ENCODE results near the gene MXD4.
"Not testable (repeated sequence)": the region's sequence is repeated elsewhere in the genome, so short reads cannot be mapped to it uniquely, and the experiment has no call there.

Gene MXD4

DNA sequence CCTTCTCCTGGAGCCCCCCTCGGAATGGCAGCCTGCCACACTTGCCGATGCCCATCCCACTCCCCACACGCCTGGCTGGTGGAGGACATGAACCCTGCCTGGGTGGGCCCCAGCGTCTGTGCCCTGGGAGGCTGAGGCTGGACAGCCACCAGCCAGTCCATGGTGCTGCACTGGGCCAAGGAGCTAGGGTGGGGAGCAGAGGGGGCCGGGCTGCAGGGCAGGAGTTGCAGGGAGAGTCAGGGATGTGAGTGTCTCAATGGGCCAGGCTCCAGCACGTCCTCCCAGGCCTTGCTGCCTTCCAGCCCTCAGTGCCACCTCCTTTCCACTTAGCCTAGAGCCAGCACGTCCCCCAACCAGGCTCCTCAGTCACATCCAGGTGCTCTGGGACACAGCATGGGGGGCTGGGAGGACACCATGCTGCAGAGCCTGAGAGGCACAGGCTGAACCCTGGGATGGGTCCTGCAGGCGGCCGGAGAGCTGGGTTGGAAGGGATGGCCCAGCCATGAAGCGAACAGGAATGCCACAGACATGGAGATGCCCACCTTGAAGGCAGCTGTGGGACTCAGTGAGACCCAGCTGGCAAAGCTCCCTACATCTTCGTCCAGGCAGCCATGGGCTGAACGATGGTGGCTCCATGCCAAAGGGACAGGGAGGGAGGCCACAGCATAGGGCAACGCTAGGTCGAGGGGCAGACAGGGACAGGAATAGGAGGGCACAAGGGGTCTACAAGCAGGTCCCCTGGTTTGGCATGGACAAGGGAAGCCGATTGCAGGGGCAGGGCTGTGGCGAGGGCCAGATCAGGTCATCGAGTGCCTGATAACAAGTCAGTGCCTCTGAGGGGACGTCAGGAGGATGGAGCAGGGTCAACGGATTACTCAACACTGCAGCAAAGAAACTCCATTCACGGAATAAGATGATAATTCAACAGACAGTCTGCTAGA, 30.1 kb upstream of the MXD4 start:
- no peak for DNase-seq

DNA sequence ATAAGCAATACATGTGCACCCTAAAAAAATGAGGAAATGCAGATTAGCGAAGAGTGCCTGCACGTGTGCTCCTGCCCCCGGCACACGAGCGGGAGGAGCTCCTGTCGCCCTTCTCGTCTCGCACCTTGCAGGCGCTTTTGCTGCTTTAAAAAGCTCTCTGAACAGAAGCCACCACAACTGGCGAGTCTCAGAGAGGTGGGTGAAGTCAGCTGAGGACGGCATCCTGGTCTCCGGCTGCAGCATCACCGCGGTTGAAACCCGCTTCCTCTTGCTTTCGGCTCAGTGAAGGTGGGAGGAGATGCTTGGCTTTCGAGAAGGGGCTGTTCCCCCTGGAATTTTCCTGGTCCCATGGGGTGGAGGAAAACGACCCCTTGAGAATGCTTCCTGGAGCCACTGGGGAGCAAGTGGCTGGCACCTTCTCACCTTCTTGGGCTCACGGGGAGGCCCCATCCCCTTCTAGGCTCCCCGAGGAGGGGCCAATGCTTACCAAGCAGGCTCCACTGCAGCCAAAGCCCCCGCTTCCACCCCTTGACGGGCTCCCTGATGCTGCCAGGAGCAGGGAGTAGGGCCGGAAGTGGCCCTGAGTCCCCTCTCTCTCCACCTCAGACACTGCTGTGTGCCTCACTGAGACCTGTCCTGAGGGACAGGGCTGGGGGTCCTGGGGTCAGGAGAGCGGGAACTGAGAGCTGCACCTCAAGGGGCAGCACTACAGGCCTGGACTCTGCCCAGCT, 29.2 kb upstream of the MXD4 start:
- no peak for DNase-seq

DNA sequence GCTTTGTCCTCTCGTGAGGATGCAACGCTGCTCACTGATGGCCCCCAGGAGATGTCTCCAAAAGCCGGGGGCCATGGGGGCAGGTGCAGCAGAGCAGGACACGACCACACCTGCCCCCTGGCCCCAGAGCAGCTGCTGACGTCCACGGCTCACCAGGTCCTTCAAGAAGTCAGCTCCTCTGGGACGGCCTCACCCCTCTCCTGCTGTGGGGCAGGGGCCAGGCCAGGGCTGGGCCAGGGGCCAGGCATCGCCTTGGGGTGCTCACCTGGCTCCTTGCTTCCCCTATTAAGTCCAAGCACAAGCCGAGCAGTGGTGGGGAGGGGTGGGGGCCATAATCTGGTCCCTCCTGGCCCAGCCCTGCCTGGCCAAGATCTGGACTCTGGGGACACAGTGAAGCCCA, 28.6 kb upstream of the MXD4 start:
- DNase-seq: no peak

DNA sequence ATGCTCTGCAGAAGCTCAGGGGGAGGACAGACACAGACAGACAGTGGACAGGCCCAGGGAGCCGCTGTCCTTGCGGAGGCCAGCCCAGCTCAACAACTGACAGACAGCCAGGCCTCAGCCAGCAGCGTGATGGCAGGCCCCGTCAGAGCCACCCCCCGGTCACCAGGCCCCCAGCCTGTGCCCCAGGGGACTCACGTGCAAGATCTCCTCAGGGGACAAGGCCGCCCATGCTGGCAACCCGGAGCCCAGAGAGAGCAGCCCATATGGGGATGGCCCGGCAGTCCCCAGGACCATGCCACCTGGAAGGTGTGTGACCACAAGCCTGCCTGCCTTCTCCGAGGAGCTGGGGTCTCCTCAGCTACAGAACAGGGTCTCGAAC, 28.0 kb upstream of the MXD4 start:
- no peak for DNase-seq

DNA sequence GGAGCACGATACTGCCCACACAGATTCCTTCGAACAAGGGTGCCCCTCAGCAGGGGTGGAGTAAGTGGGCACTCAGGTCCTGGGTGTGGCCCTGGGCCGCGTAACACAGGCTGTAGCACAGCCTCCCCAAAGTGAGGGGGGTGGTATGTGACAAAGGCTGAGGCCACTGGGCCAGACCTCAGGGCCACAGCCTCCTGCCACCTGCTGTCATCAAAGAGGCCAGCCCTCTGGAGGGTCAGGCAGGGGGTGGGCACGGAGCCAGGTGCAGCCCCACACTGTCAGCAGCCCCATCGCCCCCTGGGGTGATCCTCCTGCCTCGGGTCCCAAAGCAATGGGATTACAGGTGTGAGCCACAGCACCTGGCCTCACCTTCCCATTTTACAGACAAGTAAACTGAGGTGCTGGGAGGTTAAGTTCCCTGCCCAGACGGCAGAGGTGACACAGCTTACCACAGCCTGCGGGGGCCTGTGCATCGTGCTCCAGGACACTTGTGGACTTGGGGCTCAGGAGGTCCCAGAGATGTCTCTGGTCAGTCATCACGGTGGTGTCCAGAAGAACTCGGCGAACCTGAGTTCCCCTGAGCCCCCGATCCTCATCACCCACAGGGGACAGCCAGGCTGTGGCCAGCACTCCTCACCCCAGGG, 27.5 kb upstream of the MXD4 start:
- no peak for DNase-seq

DNA sequence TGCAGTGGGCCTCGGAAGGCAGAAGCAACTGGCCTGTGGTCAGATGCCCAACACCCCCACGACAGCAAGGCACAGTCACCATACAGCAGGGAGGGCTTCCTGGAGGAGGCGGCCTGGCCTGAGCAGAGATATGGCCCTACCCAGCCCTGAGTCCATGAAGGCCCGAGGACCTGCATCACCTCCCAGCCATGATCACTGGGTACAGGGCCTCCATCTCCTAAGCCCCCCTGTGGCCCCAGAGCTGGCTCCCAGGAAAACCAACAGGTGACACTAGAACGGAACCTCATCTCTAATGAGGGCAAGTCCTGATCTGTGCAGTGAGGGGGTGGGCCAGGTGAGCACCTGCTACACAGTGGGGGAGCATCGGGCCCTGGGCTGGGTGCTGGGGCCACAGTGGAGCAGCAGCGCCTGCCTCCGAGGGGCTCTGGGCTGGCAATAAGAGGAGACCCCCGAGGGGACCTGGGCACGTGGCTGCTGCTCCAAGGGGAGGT, 26.2 kb upstream of the MXD4 start:
- no peak for DNase-seq

DNA sequence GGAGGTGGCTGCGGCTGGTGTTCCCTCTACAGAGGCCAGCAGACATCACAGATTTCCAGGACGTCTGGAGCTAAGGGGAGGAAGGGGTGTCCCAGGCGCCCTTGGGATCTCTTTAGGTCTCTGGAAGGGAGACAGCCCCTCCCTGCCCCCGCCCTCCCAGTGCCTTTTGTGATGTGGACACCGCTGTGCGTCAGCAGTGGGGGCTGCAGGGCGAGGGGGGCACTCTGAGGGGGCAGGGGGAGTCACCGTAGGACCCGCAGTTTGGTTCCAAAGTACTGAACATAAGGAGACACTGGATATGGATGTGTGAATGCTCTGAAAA, 25.6 kb upstream of the MXD4 start:
- DNase-seq: no peak

DNA sequence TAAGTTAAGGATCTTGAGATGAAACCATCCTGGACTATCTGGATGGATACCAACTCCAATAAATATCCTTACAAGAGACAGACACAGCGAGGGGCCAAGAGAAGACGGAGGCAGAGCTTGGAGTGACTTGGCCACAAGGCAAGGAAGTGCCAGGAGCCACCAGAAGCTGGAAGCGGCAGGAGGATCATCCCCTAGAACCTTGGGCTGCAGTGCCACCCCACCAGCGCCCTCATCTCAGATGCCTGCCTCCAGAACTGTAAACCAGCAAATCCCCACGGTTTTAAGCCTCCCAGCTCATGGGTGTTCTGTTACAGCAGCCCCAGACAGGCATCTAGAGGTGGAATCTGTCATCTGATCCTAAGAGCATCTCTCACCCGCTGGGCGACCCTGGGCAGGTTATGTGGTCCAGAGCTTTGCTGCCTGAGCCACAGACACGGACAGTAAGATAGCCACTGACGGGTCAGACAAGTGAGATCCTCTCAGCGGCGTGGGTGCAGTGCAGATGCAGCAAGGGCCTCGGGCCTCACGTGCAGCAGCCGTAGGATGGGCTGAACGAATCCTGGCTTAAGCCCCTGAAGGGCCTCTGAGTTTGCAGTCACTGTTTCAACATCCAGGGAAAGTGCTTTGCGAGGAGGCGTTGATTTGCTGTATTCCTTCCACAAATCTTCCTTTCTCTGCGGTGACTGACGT, 25.1 kb upstream of the MXD4 start:
- no peak for DNase-seq

DNA sequence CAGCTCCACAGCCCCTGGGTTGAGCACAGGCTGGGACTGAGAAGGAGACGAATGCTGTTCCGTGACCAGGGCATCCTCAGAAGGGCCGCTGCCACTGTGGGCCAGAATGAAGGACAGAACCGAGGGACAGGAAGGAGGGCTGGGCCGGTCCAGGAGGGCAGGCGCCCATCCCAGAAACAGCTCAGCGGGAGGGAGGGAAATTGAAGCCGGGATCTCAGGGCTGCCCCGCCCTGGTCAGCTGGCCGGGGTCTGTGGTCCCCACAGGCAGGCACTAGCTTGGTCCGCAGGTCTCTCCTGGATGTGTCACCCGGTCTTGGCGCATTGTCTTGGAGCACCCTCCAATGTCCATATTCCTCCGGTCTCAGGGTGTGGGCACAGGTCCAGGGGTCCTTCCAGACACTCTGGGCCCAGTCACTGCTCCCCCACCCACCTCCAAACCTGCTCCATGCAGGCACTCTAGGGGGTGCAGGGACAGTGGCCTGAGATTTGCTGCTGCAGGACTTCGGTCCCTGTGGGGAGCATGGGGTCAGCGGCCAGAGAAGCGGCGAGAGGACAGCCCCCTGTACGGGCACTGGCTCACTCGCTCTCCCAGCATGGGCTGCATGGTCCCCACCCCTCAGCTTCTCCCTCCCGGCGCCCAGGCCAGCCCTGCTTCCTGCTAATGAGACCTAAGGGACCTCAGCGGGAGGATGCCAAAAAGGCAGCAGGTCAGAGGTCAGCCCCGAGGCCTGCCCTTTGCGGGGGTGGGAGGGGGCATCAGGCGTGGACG, 23.9 kb upstream of the MXD4 start:
- DNase-seq: no peak

DNA sequence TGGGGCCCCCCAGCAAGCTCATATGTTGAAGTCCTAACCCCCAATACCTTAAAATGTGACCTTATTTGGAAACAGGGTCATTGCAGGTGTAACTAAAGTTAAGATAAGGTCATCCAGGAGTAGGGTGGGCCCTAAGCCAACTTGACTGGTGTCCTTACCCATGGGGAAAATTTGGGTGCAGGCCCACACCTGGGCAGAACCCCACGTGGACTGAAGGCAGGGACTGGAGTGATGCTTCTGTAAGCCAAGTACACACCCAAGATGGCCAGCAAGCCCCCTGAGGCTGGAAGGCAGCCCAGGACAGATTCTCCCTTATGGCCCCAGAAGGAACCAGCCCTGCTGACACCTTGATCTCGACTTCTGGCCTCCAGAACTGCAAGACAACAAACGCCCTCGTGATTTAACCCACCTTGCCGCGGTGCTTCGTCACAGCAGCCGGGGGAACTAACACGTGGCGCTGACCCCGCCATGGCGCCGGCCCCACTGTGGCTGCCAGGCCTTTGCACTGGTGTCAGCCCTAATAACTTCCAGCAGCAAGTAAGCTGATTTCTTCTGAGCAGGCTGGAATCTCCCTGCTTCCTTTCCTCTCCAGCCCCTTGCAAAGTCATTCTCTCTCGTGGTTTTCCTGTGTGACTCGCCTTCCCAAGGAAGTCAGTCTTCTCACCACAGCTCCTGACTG, 23.2 kb upstream of the MXD4 start:
- no peak for DNase-seq

DNA sequence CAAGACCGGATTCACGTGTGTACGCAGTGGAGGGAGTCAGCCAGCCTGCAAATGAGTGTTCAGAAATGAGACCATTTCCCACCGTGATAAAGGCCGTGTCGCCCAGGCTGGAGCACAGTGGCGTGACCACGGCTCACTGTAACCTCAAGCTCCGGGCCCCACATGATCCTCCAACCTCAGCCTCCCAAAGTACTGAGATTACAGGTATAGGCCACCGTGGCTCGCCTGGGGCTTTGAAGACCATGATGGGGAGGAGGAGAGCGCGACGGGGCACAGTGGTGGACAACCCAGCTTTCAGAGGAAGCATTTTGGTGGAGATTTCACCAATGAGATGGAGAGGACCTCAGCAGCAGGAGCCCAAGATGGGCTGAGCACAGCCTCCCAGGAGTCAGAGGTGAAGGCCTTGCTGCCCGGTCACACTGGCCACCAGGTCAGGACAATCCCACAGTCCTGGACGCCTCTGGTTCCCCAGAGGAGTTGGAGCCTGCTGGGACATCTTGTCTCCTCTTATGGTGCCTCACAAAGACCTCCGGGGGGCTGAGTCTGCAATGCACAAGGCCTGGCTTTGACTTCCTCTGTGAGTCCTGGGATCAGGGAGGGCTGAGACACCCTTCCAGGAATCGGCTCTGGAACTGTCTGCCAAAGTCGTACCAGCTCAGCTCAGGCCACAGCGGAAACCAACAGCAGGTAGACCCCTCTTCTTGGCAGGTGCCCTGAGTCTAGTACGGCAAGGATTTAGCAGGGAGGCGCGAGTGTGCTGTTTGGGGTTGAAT, 22.4 kb upstream of the MXD4 start:
- no peak for DNase-seq

DNA sequence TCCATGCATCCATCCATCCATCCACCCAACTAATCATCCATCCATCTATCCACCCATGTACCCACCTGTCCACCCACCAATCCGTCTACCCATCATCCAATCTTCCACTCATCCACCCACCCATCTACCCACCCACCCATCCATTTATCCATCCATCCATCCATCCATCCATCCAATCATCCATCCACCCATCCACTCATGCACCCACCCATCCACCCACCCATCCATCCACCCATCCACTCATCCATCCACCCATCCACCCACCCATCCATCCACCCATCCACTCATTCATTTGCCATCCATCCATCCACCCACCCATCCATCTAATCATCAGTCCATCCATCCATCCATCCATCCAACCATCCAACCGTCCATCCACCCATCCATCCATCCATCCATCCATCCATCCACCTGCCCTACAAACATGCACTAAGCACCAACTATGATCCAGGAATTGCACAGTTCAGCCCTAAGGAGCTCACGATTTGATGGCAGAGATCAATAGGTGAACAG, 21.3 kb upstream of the MXD4 start:
- no peak for DNase-seq

DNA sequence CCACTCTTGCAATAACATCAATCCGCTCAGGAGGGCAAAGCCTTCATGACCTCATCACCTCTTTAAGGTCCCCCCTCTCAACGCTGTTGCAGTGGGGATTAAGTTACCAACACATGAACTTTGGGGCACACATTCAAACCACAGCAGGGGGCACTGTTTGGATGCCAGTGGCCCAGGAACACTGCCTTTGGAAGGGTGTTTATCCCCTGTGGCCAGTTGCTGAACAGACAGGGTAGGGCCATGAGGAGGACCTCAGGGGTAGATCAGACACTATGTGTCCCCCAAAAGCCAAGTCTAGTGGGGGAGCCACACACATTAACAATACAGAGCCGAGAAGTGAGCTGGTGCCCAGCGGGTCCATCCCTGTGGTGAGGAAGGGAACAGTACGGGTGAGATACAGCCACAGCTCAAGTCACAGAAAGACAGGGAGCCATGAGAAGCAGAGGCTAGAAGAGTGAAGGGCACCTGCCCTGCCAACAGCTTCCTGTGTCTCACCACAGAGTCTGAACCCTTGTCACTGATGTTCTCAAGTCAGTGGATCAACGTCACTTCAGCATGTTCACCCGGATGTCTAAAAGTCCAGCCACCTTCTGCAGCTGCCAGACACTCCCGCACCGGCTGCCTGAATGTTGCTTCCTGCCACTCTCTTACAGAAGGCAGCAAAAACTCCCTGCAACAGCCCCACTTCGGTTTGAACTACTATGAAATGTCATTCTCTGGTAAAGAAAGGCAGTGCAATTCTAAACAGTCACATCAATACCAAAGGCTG, 19.9 kb upstream of the MXD4 start:
- DNase-seq: no peak

DNA sequence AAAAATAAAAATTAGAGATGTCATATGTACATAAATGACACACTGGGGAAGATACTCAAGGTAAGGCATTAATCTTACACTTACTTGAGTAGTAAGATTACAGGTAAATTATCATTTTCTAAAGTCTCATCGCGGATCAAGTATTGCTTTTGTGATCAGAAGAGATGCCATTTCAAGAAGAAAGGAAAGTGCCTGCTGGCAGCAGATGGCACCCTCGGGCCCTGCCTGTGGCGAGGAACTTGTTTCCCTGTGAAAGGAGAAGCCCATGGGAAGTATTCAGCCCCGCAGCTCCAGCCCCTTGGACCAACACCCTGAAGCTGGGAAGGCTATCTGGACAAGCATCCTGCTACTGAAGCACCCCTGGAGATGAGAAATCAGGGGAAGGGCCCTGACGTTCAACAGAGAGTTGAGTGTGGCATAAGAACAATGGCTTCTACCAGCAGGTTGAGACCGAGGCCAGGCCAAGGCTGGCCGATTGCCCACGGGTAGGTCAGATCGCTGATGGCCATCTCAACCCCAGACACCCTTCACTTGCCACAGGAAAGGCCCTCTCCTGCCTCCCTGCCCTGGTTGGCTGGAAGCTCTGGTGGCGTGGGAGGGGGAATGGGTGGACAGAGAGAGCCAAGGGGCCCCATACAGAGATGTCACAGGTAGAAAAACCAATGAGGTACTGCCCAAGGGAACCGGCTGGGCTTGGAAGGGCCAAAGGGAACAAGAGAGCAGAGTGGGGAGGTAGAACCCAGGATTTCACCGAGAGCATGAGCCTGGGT, 18.8 kb upstream of the MXD4 start:
- DNase-seq: no peak

DNA sequence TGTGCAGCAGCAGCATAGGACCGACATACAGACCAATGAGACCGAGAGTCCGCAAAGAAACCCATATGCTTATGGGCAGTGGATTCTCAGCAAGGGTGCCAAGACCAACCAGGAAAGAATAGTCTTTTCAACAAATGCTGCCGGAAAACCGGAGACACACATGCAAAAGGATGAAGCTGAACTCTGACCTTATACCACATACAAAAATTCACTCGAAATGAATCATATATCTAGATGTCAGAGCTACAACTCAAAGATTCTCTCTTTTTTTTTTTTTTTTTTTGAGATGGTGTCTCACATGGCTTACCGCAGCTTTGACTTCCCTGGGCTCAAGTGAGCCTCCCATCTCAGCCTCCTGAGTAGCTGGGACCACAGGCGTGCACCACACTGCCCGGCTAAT, 16.0 kb upstream of the MXD4 start:
- no peak for DNase-seq

DNA sequence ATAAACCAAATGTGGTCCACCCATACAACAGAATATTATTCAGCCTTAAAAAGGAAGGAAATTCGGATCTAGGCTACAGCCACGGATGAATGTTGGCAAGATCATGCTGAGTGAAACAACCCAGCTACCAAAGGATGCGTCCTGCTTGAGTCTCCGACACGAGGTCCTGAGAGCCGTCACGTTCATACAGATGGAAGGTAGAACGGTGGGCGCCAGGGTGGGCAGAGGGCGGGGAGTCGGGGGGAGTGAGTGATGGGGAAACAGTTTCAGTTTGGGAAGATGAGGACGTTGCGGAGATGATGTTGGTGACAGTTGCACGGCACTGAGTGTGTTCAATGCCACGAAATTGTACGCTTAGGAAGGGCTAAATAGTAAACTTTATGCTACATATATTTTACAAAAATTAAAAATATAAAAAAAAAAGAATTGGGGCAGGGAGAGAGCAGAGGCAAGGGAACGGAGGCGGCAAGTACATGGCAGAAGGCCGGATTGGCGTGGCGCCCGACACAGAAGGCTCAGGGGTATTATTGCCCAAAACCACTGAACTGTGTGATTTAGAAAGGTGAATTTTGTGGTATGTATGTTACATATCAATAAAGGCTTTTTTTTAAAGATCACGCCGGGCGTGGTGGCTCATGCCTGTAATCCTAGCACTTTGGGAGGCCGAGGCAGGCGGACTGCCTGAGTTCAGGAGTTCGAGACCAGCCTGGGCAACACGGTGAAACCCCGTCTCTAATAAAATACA, 14.8 kb upstream of the MXD4 start:
- no peak for DNase-seq

DNA sequence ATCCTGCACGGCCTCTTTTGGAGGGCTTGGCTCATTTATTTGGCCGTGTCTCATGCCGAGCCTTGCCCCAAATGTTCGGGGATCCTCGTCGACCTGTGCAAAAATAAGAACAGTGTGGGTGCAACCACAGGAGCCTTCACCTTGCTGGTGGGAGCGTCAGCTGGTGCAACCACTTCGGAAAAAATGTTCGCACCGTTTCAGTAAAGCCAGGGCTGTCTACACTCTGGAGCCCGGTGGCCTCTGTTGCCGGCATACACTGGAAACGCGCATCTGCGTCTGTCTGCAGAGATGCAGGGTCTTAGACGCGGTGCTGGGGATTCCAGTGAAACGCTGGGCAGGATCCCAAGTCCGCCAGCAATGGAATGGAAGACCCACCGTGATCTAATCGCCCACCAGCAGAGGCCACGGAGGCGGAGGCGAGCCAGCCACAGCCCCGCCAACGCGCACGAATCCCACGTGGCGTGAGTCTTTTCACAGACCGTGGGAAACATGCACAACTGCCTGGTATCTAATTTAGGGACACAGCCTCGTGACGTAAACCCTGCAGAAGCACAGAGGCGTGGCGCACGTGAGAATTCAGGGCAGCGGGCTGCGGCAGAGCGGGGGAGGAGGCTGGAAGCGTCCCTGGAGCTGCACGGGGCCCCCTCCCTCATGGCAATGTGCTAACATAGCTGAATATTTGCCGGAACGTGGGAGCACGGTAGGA, 13.8 kb upstream of the MXD4 start:
- DNase-seq: no peak

DNA sequence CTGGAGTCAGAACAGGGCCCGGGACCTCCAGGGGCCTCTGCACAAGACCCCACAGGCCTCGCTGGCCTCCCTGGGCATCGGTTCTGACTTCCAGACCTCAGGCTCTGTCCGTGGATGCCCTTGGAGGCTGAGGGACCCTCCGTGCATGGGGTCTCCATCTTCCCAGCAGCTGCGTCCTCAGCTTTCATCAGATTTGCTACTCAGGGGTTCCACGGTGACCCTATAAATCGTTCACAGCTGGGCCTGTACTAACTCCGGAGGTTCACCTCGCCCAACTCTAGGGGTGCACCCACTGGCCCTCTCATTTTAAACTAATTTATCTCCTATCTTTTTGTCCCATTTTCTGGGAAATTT, 13.1 kb upstream of the MXD4 start:
- not testable (repeated sequence) for DNase-seq
